ENCODE measurements around the gene ITGB4. TPM values are rescaled to one million over a fixed set of nuclear protein-coding genes. Genes with fewer than 3 reads are reported as not detected.

The ITGB4 gene
- total and polyA plus RNA-seq, 5 donors from 2014 or later: 0.28 to 0.60 (median 0.56) TPM; not detected in 2

GRCh38 chr17:75764417-75764710, 43.1 kb downstream of the ITGB4 start:
- ATAC-seq (ENCODE audit: low read depth in 2 of 2) (no peak), DNase-seq (no peak)
- Histone ChIP-seq H3K36me3 (ENCODE audit: control insufficient read depth, insufficient read depth, low read length) (no peaks in the 10 kb centered on the region), H3K27ac (ENCODE audit: insufficient read depth, low read length, poor library complexity, severe bottlenecking) (peak overlapping the region; percentile 69), H3K9me3 (ENCODE audit: control insufficient read depth in 2 of 2, low read length in 2 of 2) (no peaks in the 10 kb centered on the region), H3K27me3 (ENCODE audit: control insufficient read depth, insufficient read depth, low read length) (no peaks in the 10 kb centered on the region), H3K4me1 (ENCODE audit: control insufficient read depth, insufficient read depth, low read length, poor library complexity, severe bottlenecking) (peaks cover 19% of the 10 kb centered on the region), H3K4me3 (ENCODE audit: low read depth, low read length) (peak overlapping the region; percentile 32)
- Mint-ChIP-seq H3K27ac (peak overlapping the region in 2 of 3 donors; percentile 32 to 51), H3K27me3 (peaks cover 4% of the 10 kb centered on the region), H3K9me3 (no peaks in the 10 kb centered on the region), H3K4me1 (peaks cover 0 to 29% (median 0%) of the 10 kb centered on the region in 4 donors), H3K36me3 (no peaks in the 10 kb centered on the region), H3K4me3 (peak overlapping the region in 3 of 4 donors; percentile 74 to 83 (median 79))

GRCh38 chr17:75764711-75765421, 43.6 kb downstream of the ITGB4 start, which contains the start of gene GALK1:
TSS of gene GALK1 (minus strand) at chr17:75765192. CDS start at chr17:75765136, 56 bp downstream.
- H3K36me3 ChIP-seq (ENCODE audit: control insufficient read depth, insufficient read depth, low read length): no peaks in the 10 kb centered on the region
- H3K4me1 Mint-ChIP-seq: peaks cover 0 to 29% (median 0%) of the 10 kb centered on the region in 4 donors
- peaks cover 19% of the 10 kb centered on the region for H3K4me1 ChIP-seq (ENCODE audit: control insufficient read depth, insufficient read depth, low read length, poor library complexity, severe bottlenecking)
- peak within 1 kb of the TSS; percentile 60 to 84 (median 76) for H3K4me3 Mint-ChIP-seq
- peak within 1 kb of the TSS; percentile 32 for H3K4me3 ChIP-seq (ENCODE audit: low read depth, low read length)
- peak; percentile 64 to 81 (median 66) for DNase-seq
- peaks cover 4% of the 10 kb centered on the region for H3K27me3 Mint-ChIP-seq
- peak within 1 kb of the TSS; percentile 69 for H3K27ac ChIP-seq (ENCODE audit: insufficient read depth, low read length, poor library complexity, severe bottlenecking)
- no peaks in the 10 kb centered on the region for H3K27me3 ChIP-seq (ENCODE audit: control insufficient read depth, insufficient read depth, low read length)
- no peaks in the 10 kb centered on the region for H3K9me3 Mint-ChIP-seq
- peak; percentile 91 to 92 for ATAC-seq (ENCODE audit: low read depth in 2 of 2)
- peak within 1 kb of the TSS in 2 of 3 donors; percentile 55 to 65 for H3K27ac Mint-ChIP-seq
- no peaks in the 10 kb centered on the region for H3K36me3 Mint-ChIP-seq
- no peaks in the 10 kb centered on the region for H3K9me3 ChIP-seq (ENCODE audit: control insufficient read depth in 2 of 2, low read length in 2 of 2)

- peaks cover 0 to 29% (median 0%) of the 10 kb centered on the region in 4 donors for H3K4me1 Mint-ChIP-seq
- Histone ChIP-seq H3K9me3 (ENCODE audit: control insufficient read depth in 2 of 2, low read length in 2 of 2) (no peaks in the 10 kb centered on the region), H3K4me3 (ENCODE audit: low read depth, low read length) (no peak overlapping the region), H3K27me3 (ENCODE audit: control insufficient read depth, insufficient read depth, low read length) (no peaks in the 10 kb centered on the region), H3K36me3 (ENCODE audit: control insufficient read depth, insufficient read depth, low read length) (no peaks in the 10 kb centered on the region), H3K4me1 (ENCODE audit: control insufficient read depth, insufficient read depth, low read length, poor library complexity, severe bottlenecking) (peaks cover 19% of the 10 kb centered on the region), H3K27ac (ENCODE audit: insufficient read depth, low read length, poor library complexity, severe bottlenecking) (no peak overlapping the region)
- H3K9me3 Mint-ChIP-seq: no peaks in the 10 kb centered on the region
- H3K27me3 Mint-ChIP-seq: peaks cover 4% of the 10 kb centered on the region
- ATAC-seq (ENCODE audit: low read depth in 2 of 2) (no peak), DNase-seq (no peak)
- peak overlapping the region; percentile 56 to 71 (median 65) for H3K27ac Mint-ChIP-seq
- no peaks in the 10 kb centered on the region for H3K36me3 Mint-ChIP-seq
- peak overlapping the region; percentile 60 to 84 (median 69) for H3K4me3 Mint-ChIP-seq
Measured at GRCh38 chr17:75765981-75766380, 44.7 kb downstream of the ITGB4 start.

- Mint-ChIP-seq H3K36me3 (no peaks in the 10 kb centered on the region), H3K27ac (peak overlapping the region in 1 of 3 donors; percentile 43), H3K27me3 (peaks cover 4% of the 10 kb centered on the region), H3K4me3 (peak overlapping the region in 1 of 4 donors; percentile 79), H3K4me1 (peaks cover 0 to 24% (median 0%) of the 10 kb centered on the region in 4 donors), H3K9me3 (no peaks in the 10 kb centered on the region)
- ATAC-seq (ENCODE audit: low read depth in 2 of 2): no peak
- DNase-seq: no peak
- H3K9me3 ChIP-seq (ENCODE audit: control insufficient read depth in 2 of 2, low read length in 2 of 2): no peaks in the 10 kb centered on the region
- H3K4me3 ChIP-seq (ENCODE audit: low read depth, low read length): no peak overlapping the region
- peaks cover 19% of the 10 kb centered on the region for H3K4me1 ChIP-seq (ENCODE audit: control insufficient read depth, insufficient read depth, low read length, poor library complexity, severe bottlenecking)
- no peaks in the 10 kb centered on the region for H3K27me3 ChIP-seq (ENCODE audit: control insufficient read depth, insufficient read depth, low read length)
- H3K36me3 ChIP-seq (ENCODE audit: control insufficient read depth, insufficient read depth, low read length): no peaks in the 10 kb centered on the region
- H3K27ac ChIP-seq (ENCODE audit: insufficient read depth, low read length, poor library complexity, severe bottlenecking): no peak overlapping the region
Measured at GRCh38 chr17:75767881-75768280, 46.6 kb downstream of the ITGB4 start.

- DNase-seq: no peak
- H3K9me3 ChIP-seq (ENCODE audit: control insufficient read depth in 2 of 2, low read length in 2 of 2): no peaks in the 10 kb centered on the region
- Mint-ChIP-seq H3K36me3 (no peaks in the 10 kb centered on the region), H3K9me3 (no peaks in the 10 kb centered on the region), H3K27me3 (peaks cover 4% of the 10 kb centered on the region), H3K4me3 (peak overlapping the region in 2 of 4 donors; percentile 29 to 58), H3K27ac (no peak overlapping the region), H3K4me1 (peaks cover 0 to 10% (median 0%) of the 10 kb centered on the region in 4 donors)
- no peak for ATAC-seq (ENCODE audit: low read depth in 2 of 2)
- no peaks in the 10 kb centered on the region for H3K27me3 ChIP-seq (ENCODE audit: control insufficient read depth, insufficient read depth, low read length)
- no peaks in the 10 kb centered on the region for H3K36me3 ChIP-seq (ENCODE audit: control insufficient read depth, insufficient read depth, low read length)
- peaks cover 7% of the 10 kb centered on the region for H3K4me1 ChIP-seq (ENCODE audit: control insufficient read depth, insufficient read depth, low read length, poor library complexity, severe bottlenecking)
- no peak overlapping the region for H3K27ac ChIP-seq (ENCODE audit: insufficient read depth, low read length, poor library complexity, severe bottlenecking)
- H3K4me3 ChIP-seq (ENCODE audit: low read depth, low read length): no peak overlapping the region
Measured at GRCh38 chr17:75769536-75769935, 48.3 kb downstream of the ITGB4 start.

- H3K27ac Mint-ChIP-seq: no peak overlapping the region
- peak overlapping the region in 2 of 4 donors; percentile 13 to 64 for H3K4me3 Mint-ChIP-seq
Measured at GRCh38 chr17:75771334-75772281, 50.3 kb downstream of the ITGB4 start.

GRCh38 chr17:75773121-75773807, 52.0 kb downstream of the ITGB4 start:
- Histone ChIP-seq H3K4me1 (ENCODE audit: control insufficient read depth, insufficient read depth, low read length, poor library complexity, severe bottlenecking) (peaks cover 28% of the 10 kb centered on the region), H3K36me3 (ENCODE audit: control insufficient read depth, insufficient read depth, low read length) (peaks cover 22% of the 10 kb centered on the region), H3K27ac (ENCODE audit: insufficient read depth, low read length, poor library complexity, severe bottlenecking) (no peak overlapping the region), H3K4me3 (ENCODE audit: low read depth, low read length) (no peak overlapping the region), H3K27me3 (ENCODE audit: control insufficient read depth, insufficient read depth, low read length) (no peaks in the 10 kb centered on the region), H3K9me3 (ENCODE audit: control insufficient read depth in 2 of 2, low read length in 2 of 2) (no peaks in the 10 kb centered on the region)
- Mint-ChIP-seq H3K27ac (no peak overlapping the region), H3K4me3 (peak overlapping the region in 1 of 4 donors; percentile 4), H3K9me3 (no peaks in the 10 kb centered on the region), H3K4me1 (peaks cover 12 to 33% (median 21%) of the 10 kb centered on the region in 4 donors), H3K36me3 (peaks cover 23% of the 10 kb centered on the region), H3K27me3 (peaks cover 3% of the 10 kb centered on the region)
- no peak for ATAC-seq (ENCODE audit: low read depth in 2 of 2)
- DNase-seq: no peak

More at GRCh38 chr17:75771334-75772281, 50.3 kb downstream of the ITGB4 start:
- Mint-ChIP-seq H3K27me3 (peaks cover 4% of the 10 kb centered on the region), H3K9me3 (no peaks in the 10 kb centered on the region), H3K4me1 (peaks cover 3 to 21% (median 7%) of the 10 kb centered on the region in 4 donors), H3K36me3 (peaks cover 7% of the 10 kb centered on the region)
- DNase-seq (no peak), ATAC-seq (ENCODE audit: low read depth in 2 of 2) (no peak)
- Histone ChIP-seq H3K36me3 (ENCODE audit: control insufficient read depth, insufficient read depth, low read length) (peaks cover 7% of the 10 kb centered on the region), H3K9me3 (ENCODE audit: control insufficient read depth in 2 of 2, low read length in 2 of 2) (no peaks in the 10 kb centered on the region), H3K4me1 (ENCODE audit: control insufficient read depth, insufficient read depth, low read length, poor library complexity, severe bottlenecking) (peaks cover 11% of the 10 kb centered on the region), H3K4me3 (ENCODE audit: low read depth, low read length) (no peak overlapping the region), H3K27me3 (ENCODE audit: control insufficient read depth, insufficient read depth, low read length) (no peaks in the 10 kb centered on the region), H3K27ac (ENCODE audit: insufficient read depth, low read length, poor library complexity, severe bottlenecking) (no peak overlapping the region)

All from CD4-positive, CD25-positive, alpha-beta regulatory T cell (primary cell).